Measurements from ENCODE around the gene KSR1.

DNA sequence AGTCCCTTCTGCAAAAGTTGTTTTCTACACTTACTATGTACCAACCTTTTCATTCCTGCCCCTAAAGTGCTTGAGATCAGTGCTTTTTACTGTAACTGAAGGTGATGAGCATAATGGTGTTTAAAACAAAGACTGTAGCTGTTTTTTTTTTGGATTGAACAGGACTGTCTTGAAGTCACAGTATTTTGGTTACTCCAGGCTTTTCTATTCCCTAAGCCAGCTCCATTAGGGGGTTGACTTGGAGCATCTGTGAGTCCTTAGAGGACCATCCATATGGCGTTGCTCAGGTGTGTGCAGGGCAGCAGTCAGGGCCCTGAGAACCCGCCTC lies 145.7 kb downstream of the KSR1 start:
- TF ChIP-seq, protein P1, sequence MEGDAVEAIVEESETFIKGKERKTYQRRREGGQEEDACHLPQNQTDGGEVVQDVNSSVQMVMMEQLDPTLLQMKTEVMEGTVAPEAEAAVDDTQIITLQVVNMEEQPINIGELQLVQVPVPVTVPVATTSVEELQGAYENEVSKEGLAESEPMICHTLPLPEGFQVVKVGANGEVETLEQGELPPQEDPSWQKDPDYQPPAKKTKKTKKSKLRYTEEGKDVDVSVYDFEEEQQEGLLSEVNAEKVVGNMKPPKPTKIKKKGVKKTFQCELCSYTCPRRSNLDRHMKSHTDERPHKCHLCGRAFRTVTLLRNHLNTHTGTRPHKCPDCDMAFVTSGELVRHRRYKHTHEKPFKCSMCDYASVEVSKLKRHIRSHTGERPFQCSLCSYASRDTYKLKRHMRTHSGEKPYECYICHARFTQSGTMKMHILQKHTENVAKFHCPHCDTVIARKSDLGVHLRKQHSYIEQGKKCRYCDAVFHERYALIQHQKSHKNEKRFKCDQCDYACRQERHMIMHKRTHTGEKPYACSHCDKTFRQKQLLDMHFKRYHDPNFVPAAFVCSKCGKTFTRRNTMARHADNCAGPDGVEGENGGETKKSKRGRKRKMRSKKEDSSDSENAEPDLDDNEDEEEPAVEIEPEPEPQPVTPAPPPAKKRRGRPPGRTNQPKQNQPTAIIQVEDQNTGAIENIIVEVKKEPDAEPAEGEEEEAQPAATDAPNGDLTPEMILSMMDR (conservative IDR thresholded peaks at IDR 0.05 in 1 of 2, IDR thresholded peaks at IDR 0.05 in 1 of 2; ENCODE audit: low read depth in 1 of 2, low read length in 2 of 2), result no peak
- TF ChIP-seq EZH2 (IDR thresholded peaks at IDR 0.05; ENCODE audit: low read length, missing control alignments), result no peak
